HG02973 (cell line): ENCODE measurements around the gene LYPD6B.

Experiments
- ATAC-seq: cut with Tn5 transposase; IDR thresholded peaks from one replicate; pipeline ENCODE4 v1.9.1; 2021; ENCODE audit warnings: moderate library complexity; ENCODE audit not compliant: unreplicated experiment

The LYPD6B gene

GRCh38 chr2:149009576-149010461 lies 28.7 kb upstream of the LYPD6B start:
- ATAC-seq: no peak

- no peak for ATAC-seq
Observed at GRCh38 chr2:149012545-149012944, 26.0 kb upstream of the LYPD6B start.

GRCh38 chr2:149015501-149015900 lies 23.0 kb upstream of the LYPD6B start:
- no peak for ATAC-seq

GRCh38 chr2:149015926-149016563 lies 22.5 kb upstream of the LYPD6B start:
- no peak for ATAC-seq

GRCh38 chr2:149017116-149017985 lies 21.1 kb upstream of the LYPD6B start:
- ATAC-seq: peak; percentile 19

- ATAC-seq: no peak
Observed at GRCh38 chr2:149018981-149019380, 19.5 kb upstream of the LYPD6B start.

- no peak for ATAC-seq
Observed at GRCh38 chr2:149019768-149020167, 18.7 kb upstream of the LYPD6B start.

- ATAC-seq: peak; percentile 38
Observed at GRCh38 chr2:149020432-149020851, 18.1 kb upstream of the LYPD6B start.

GRCh38 chr2:149021271-149021719 lies 17.2 kb upstream of the LYPD6B start:
- peak; percentile 65 for ATAC-seq

GRCh38 chr2:149021761-149022160 lies 16.7 kb upstream of the LYPD6B start:
- peak; percentile 56 for ATAC-seq

- no peak for ATAC-seq
Observed at GRCh38 chr2:149023091-149023490, 15.4 kb upstream of the LYPD6B start.

- ATAC-seq: no peak
Observed at GRCh38 chr2:149027590-149028250, 10.8 kb upstream of the LYPD6B start.

GRCh38 chr2:149028377-149028776 lies 10.1 kb upstream of the LYPD6B start:
- no peak for ATAC-seq

- ATAC-seq: no peak
Observed at GRCh38 chr2:149028891-149029290, 9.6 kb upstream of the LYPD6B start.

- no peak for ATAC-seq
Observed at GRCh38 chr2:149029307-149029965, 9.1 kb upstream of the LYPD6B start.

GRCh38 chr2:149031396-149031795 lies 7.1 kb upstream of the LYPD6B start:
- no peak for ATAC-seq

GRCh38 chr2:149033716-149034115 lies 4.8 kb upstream of the LYPD6B start:
- no peak for ATAC-seq

- ATAC-seq: no peak
Observed at GRCh38 chr2:149034406-149034805, 4.1 kb upstream of the LYPD6B start.

- ATAC-seq: no peak
Observed at GRCh38 chr2:149036507-149037293, 1.8 kb upstream of the LYPD6B start.
